ENCODE data around the gene EREG. TPM values are rescaled to one million over a fixed set of nuclear protein-coding genes. Genes with fewer than 3 reads are reported as not detected.

EREG gene
- total and polyA plus RNA-seq, 2 donors (not counting 1 experiment from before 2014, with no cell fraction given) = 0.33 TPM; not detected in 1

GRCh38 chr4:74374128-74374527, 9.2 kb downstream of the EREG start:
- H2AFZ ChIP-seq (ENCODE audit: insufficient read depth, low read depth, low read length, poor library complexity, severe bottlenecking) = no peak overlapping the region
- Mint-ChIP-seq H3K27ac (no peak overlapping the region), H3K4me3 (no peak overlapping the region), H3K4me1 (no peaks in the 10 kb centered on the region), H3K9me3 (ENCODE audit: insufficient read depth) (no peaks in the 10 kb centered on the region), H3K27me3 (peaks cover 9% of the 10 kb centered on the region)
- no peaks in the 10 kb centered on the region for H3K36me3 ChIP-seq (replicated peaks in 1 of 2; ENCODE audit: control extremely low read depth in 1 of 2, control insufficient read depth in 1 of 2, extremely low read depth in 1 of 2, insufficient read depth in 2 of 2, low read length in 1 of 2)
- no CpG with 5 or more reads among the region's 1 CpG for WGBS (ENCODE audit: insufficient coverage)
- no peak overlapping the region for H3K4me3 ChIP-seq (ENCODE audit: control extremely low read depth in 1 of 5, extremely low read depth in 1 of 5, insufficient read depth in 1 of 5, low read depth in 2 of 5, low read length in 4 of 5)
- DNase-seq (no peak), ATAC-seq (ENCODE audit: low read depth) (no peak)
- no peaks in the 10 kb centered on the region for H3K27me3 ChIP-seq (replicated peaks in 1 of 4; ENCODE audit: control extremely low read depth in 1 of 4, control insufficient read depth in 3 of 4, insufficient read depth in 4 of 4, low read length in 3 of 4)
- ChIA-PET POLR2A (no interaction called here), CTCF (interaction anchor here (1.0 to 2.2 kb wide), 3 partner anchors 16 to 301 kb away, joined by 3 to 11 read pairs (median 3); partner anchors contain the start of gene AREG)
- H3K79me2 ChIP-seq (ENCODE audit: control insufficient read depth, insufficient read depth, low read length) = no peaks in the 10 kb centered on the region
- no peak overlapping the region for H3K9ac ChIP-seq (ENCODE audit: low read length)
- H3K4me2 ChIP-seq (replicated peaks; ENCODE audit: low read depth, low read length, poor library complexity, severe bottlenecking) = no peak overlapping the region
- H3K9me3 ChIP-seq (ENCODE audit: control extremely low read depth in 1 of 3, control insufficient read depth in 2 of 3, insufficient read depth in 1 of 3, low read length in 2 of 3) = no peaks in the 10 kb centered on the region
- no peaks in the 10 kb centered on the region for H3K4me1 ChIP-seq (ENCODE audit: control insufficient read depth in 2 of 2, insufficient read depth in 2 of 2, low read length in 2 of 2)
- no peaks in the 10 kb centered on the region for H4K20me1 ChIP-seq (ENCODE audit: control insufficient read depth, insufficient read depth, low read length, poor library complexity, severe bottlenecking)
- no peak overlapping the region for H3K27ac ChIP-seq (ENCODE audit: low read length in 2 of 2)
- intact Hi-C loops (cut with micrococcal nuclease) = loop anchor here (10.0 kb wide), 1 partner anchor 501 kb away; no protein-coding TSS in a partner anchor
- TF ChIP-seq CTCF (IDR thresholded peaks at IDR 0.05) (no peak), EZH2 (IDR thresholded peaks at IDR 0.05; ENCODE audit: borderline replicate concordance, insufficient read depth, low read depth, low read length, poor library complexity, severe bottlenecking) (no peak)

GRCh38 chr4:74374561-74375327, 9.8 kb downstream of the EREG start:
- Histone ChIP-seq H4K20me1 (ENCODE audit: control insufficient read depth, insufficient read depth, low read length, poor library complexity, severe bottlenecking) (no peaks in the 10 kb centered on the region), H3K4me1 (ENCODE audit: control insufficient read depth in 2 of 2, insufficient read depth in 2 of 2, low read length in 2 of 2) (no peaks in the 10 kb centered on the region), H3K4me3 (ENCODE audit: control extremely low read depth in 1 of 5, extremely low read depth in 1 of 5, insufficient read depth in 1 of 5, low read depth in 2 of 5, low read length in 4 of 5) (no peak overlapping the region), H3K36me3 (replicated peaks in 1 of 2; ENCODE audit: control extremely low read depth in 1 of 2, control insufficient read depth in 1 of 2, extremely low read depth in 1 of 2, insufficient read depth in 2 of 2, low read length in 1 of 2) (no peaks in the 10 kb centered on the region), H3K27me3 (replicated peaks in 1 of 4; ENCODE audit: control extremely low read depth in 1 of 4, control insufficient read depth in 3 of 4, insufficient read depth in 4 of 4, low read length in 3 of 4) (no peaks in the 10 kb centered on the region), H2AFZ (ENCODE audit: insufficient read depth, low read depth, low read length, poor library complexity, severe bottlenecking) (no peak overlapping the region), H3K9ac (ENCODE audit: low read length) (no peak overlapping the region), H3K79me2 (ENCODE audit: control insufficient read depth, insufficient read depth, low read length) (no peaks in the 10 kb centered on the region), H3K4me2 (replicated peaks; ENCODE audit: low read depth, low read length, poor library complexity, severe bottlenecking) (no peak overlapping the region), H3K9me3 (ENCODE audit: control extremely low read depth in 1 of 3, control insufficient read depth in 2 of 3, insufficient read depth in 1 of 3, low read length in 2 of 3) (no peaks in the 10 kb centered on the region), H3K27ac (ENCODE audit: low read length in 2 of 2) (no peak overlapping the region)
- DNase-seq (no peak), ATAC-seq (ENCODE audit: low read depth) (no peak)
- 80% methylated on average over 1 of the region's 10 CpGs for WGBS (ENCODE audit: insufficient coverage)
- no peaks in the 10 kb centered on the region for H3K4me1 Mint-ChIP-seq
- TF ChIP-seq CTCF (IDR thresholded peaks at IDR 0.05) (no peak), EZH2 (IDR thresholded peaks at IDR 0.05; ENCODE audit: borderline replicate concordance, insufficient read depth, low read depth, low read length, poor library complexity, severe bottlenecking) (no peak)
- H3K9me3 Mint-ChIP-seq (ENCODE audit: insufficient read depth) = no peaks in the 10 kb centered on the region
- peaks cover 6% of the 10 kb centered on the region for H3K27me3 Mint-ChIP-seq
- intact Hi-C loops (cut with micrococcal nuclease) = loop anchor here (10.0 kb wide), 1 partner anchor 500 kb away; no protein-coding TSS in a partner anchor
- H3K4me3 Mint-ChIP-seq = no peak overlapping the region
- ChIA-PET POLR2A (no interaction called here), CTCF (interaction anchor here (0.7 kb wide), 2 partner anchors 56 to 212 kb away, joined by 3 read pairs; no protein-coding TSS in a partner anchor)
- no peak overlapping the region for H3K27ac Mint-ChIP-seq
